Ishikawa (cell line): ENCODE results near the gene MYLK4.

Experiments used
- CEBPB ChIP-seq: IDR thresholded peaks from 2 replicates; pipeline ENCODE4 v1.6.1; 2012
- CREB1 ChIP-seq: IDR thresholded peaks from 2 replicates; pipeline ENCODE4 v1.6.1; 2012; ENCODE audit warnings: low read depth
- EP300 ChIP-seq: IDR thresholded peaks from 2 replicates; pipeline ENCODE4 v1.6.1; 2012; ENCODE audit warnings: borderline replicate concordance
- FOXM1 ChIP-seq: IDR thresholded peaks from 2 replicates; pipeline ENCODE4 v1.6.1; 2012; ENCODE audit warnings: low read depth, borderline replicate concordance
- MAX ChIP-seq: IDR thresholded peaks from 2 replicates; pipeline ENCODE4 v1.6.1; 2012
- NFIC ChIP-seq: IDR thresholded peaks from 2 replicates; pipeline ENCODE4 v1.6.1; 2012
- REST ChIP-seq: IDR thresholded peaks from 2 replicates; pipeline ENCODE4 v1.6.1; 2012; ENCODE audit warnings: low read depth, mild to moderate bottlenecking
- TAF1 ChIP-seq: IDR thresholded peaks from 2 replicates; pipeline ENCODE4 v1.6.1; 2012; ENCODE audit warnings: low read depth, mild to moderate bottlenecking
- USF1 ChIP-seq: IDR thresholded peaks from 2 replicates; pipeline ENCODE4 v1.6.1; 2012

- no peak for TF ChIP-seq FOXM1
- no peak for TF ChIP-seq EP300
- no peak for TF ChIP-seq NFIC
- no peak for TF ChIP-seq CEBPB
- TF ChIP-seq USF1 = no peak
- no peak for TF ChIP-seq REST
- no peak for TF ChIP-seq TAF1
- no peak for TF ChIP-seq MAX
- TF ChIP-seq CREB1 = no peak
Measured at GRCh38 chr6:2729921-2730320, 20.8 kb downstream of the MYLK4 start.
